ENCODE results near the gene SEC22B. TPM values are rescaled to one million over a fixed set of nuclear protein-coding genes. Genes with fewer than 3 reads are reported as not detected.
"Not testable (repeated sequence)": the region's sequence is repeated elsewhere in the genome, so short reads cannot be mapped to it uniquely, and the experiment has no call there.

SEC22B gene
- total and polyA plus RNA-seq, 7 experiments from 2014 or later: 17.2 to 49.6 (median 29.3) TPM

DNA sequence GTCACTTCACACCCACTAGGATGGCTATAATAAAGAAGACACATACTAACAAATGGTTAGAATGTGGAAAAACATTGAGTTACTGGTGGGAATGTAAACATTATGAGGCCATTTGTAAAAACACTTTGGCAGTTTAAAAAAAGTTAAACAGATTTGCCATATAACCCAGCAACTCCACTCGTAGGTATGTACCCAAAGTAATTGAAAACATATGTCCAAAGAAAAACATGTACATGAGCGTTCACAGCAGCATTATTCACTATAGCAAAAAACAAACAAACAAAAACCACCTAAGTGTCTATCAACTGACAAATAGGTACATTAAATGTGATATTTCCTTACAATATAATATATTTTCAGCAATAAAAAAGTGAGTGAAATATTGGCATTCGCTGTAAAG, 12.3 kb upstream of the SEC22B start:
- POLR2A ChIA-PET; H3K4me1 ChIP-seq (ENCODE audit: control insufficient read depth in 2 of 2, insufficient read depth in 2 of 2, low read length in 2 of 2); H3K4me3 ChIP-seq (ENCODE audit: low read length); H3K27me3 Mint-ChIP-seq; H3K36me3 Mint-ChIP-seq; H3K27ac ChIP-seq (ENCODE audit: low read depth, low read length); H3K36me3 ChIP-seq (ENCODE audit: control insufficient read depth in 2 of 3, insufficient read depth in 3 of 3, low read length in 3 of 3); H3K4me3 Mint-ChIP-seq; H3K9me3 Mint-ChIP-seq; H3K4me1 Mint-ChIP-seq; DNase-seq; CTCF ChIA-PET; H3K27ac Mint-ChIP-seq; H3K27me3 ChIP-seq (ENCODE audit: control insufficient read depth in 2 of 2, insufficient read depth in 2 of 2, low read length in 2 of 2); ATAC-seq; H3K9me3 ChIP-seq (ENCODE audit: control insufficient read depth in 2 of 3, low read length in 3 of 3); intact Hi-C loops (cut with micrococcal nuclease): not testable (repeated sequence)

DNA sequence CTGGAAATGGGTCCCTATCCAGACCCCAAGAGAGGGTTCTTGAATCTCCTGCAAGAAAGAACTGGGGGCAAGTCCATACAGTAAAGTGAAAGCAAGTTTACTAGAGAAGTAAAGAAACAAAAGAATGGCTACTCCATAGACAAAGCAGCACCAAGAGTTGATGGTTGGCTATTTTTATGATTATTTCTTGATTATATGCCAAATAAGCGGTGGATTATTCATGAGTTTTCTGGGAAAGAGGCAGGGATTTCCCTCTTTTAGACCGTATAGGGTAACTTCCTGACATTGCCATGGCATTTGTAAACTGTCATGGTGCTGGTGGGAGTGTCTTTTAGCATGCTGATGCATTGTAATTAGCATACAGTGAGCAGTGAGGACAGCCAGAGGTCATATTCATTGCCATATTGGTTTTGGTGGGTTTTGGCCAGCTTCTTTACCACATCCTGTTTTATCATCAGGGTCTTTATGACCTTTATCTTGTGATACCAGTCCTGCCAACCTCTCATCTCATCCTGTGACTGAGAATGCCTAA, 5.9 kb upstream of the SEC22B start:
- H3K27ac ChIP-seq (ENCODE audit: low read depth, low read length); H3K36me3 Mint-ChIP-seq; H3K4me3 ChIP-seq (ENCODE audit: low read length); POLR2A ChIA-PET; H3K27me3 Mint-ChIP-seq; H3K9me3 Mint-ChIP-seq; intact Hi-C loops (cut with micrococcal nuclease); H3K9me3 ChIP-seq (ENCODE audit: control insufficient read depth in 2 of 3, low read length in 3 of 3); H3K4me3 Mint-ChIP-seq; H3K27ac Mint-ChIP-seq; H3K36me3 ChIP-seq (ENCODE audit: control insufficient read depth in 2 of 3, insufficient read depth in 3 of 3, low read length in 3 of 3); H3K27me3 ChIP-seq (ENCODE audit: control insufficient read depth in 2 of 2, insufficient read depth in 2 of 2, low read length in 2 of 2); H3K4me1 ChIP-seq (ENCODE audit: control insufficient read depth in 2 of 2, insufficient read depth in 2 of 2, low read length in 2 of 2); DNase-seq; CTCF ChIA-PET: not testable (repeated sequence)
- peaks cover 0 to 17% (median 14%) of the 10 kb centered on the region in 7 donors for H3K4me1 Mint-ChIP-seq
- peak; percentile 18 for ATAC-seq

- H3K9me3 Mint-ChIP-seq; H3K36me3 Mint-ChIP-seq; ATAC-seq; POLR2A ChIA-PET; H3K9me3 ChIP-seq (ENCODE audit: control insufficient read depth in 2 of 3, low read length in 3 of 3); intact Hi-C loops (cut with micrococcal nuclease); H3K36me3 ChIP-seq (ENCODE audit: control insufficient read depth in 2 of 3, insufficient read depth in 3 of 3, low read length in 3 of 3); H3K27me3 Mint-ChIP-seq; H3K27me3 ChIP-seq (ENCODE audit: control insufficient read depth in 2 of 2, insufficient read depth in 2 of 2, low read length in 2 of 2); H3K4me3 ChIP-seq (ENCODE audit: low read length); CTCF ChIA-PET; H3K4me1 ChIP-seq (ENCODE audit: control insufficient read depth in 2 of 2, insufficient read depth in 2 of 2, low read length in 2 of 2); H3K27ac ChIP-seq (ENCODE audit: low read depth, low read length): not testable (repeated sequence)
- Mint-ChIP-seq H3K4me3 (peak overlapping the region in 9 of 10 donors; percentile 43 to 68 (median 58)), H3K4me1 (peaks cover 0 to 33% (median 27%) of the 10 kb centered on the region in 7 donors), H3K27ac (peak overlapping the region in 8 of 9 donors; percentile 47 to 99 (median 74))
- peak in 1 of 9 donors; percentile 11 for DNase-seq
Observed at GRCh38 chr1:120179811-120180690, 3.7 kb upstream of the SEC22B start.

- peak overlapping the region in 8 of 9 donors; percentile 47 to 99 (median 74) for H3K27ac Mint-ChIP-seq
- H3K27me3 ChIP-seq (ENCODE audit: control insufficient read depth in 2 of 2, insufficient read depth in 2 of 2, low read length in 2 of 2): no peaks in the 10 kb centered on the region
- CTCF ChIA-PET: no interaction called here
- H3K9me3 Mint-ChIP-seq: no peaks in the 10 kb centered on the region
- POLR2A ChIA-PET: interaction anchor here (0.8 kb wide), 1 partner anchor 219 kb away, joined by 6 read pairs; no protein-coding TSS in a partner anchor
- intact Hi-C loops (cut with micrococcal nuclease): no loop called here
- H3K9me3 ChIP-seq (ENCODE audit: control insufficient read depth in 2 of 3, low read length in 3 of 3): no peaks in the 10 kb centered on the region
- no peak overlapping the region for H3K27ac ChIP-seq (ENCODE audit: low read depth, low read length)
- no peak for ATAC-seq
- H3K4me3 ChIP-seq (ENCODE audit: low read length): no peak overlapping the region
- DNase-seq: peak in 1 of 9 donors; percentile 8
- peaks cover 0 to 2% (median 0%) of the 10 kb centered on the region in 5 donors for H3K27me3 Mint-ChIP-seq
- H3K36me3 Mint-ChIP-seq: peaks cover 0 to 9% (median 0%) of the 10 kb centered on the region in 5 donors
- peaks cover 0 to 33% (median 27%) of the 10 kb centered on the region in 7 donors for H3K4me1 Mint-ChIP-seq
- H3K36me3 ChIP-seq (ENCODE audit: control insufficient read depth in 2 of 3, insufficient read depth in 3 of 3, low read length in 3 of 3): peaks cover 0 to 5% (median 0%) of the 10 kb centered on the region in 3 experiments
- peak overlapping the region in 9 of 10 donors; percentile 43 to 68 (median 58) for H3K4me3 Mint-ChIP-seq
- peaks cover 3 to 5% of the 10 kb centered on the region in 2 donors for H3K4me1 ChIP-seq (ENCODE audit: control insufficient read depth in 2 of 2, insufficient read depth in 2 of 2, low read length in 2 of 2)
Observed at GRCh38 chr1:120178799-120179756, 2.8 kb upstream of the SEC22B start.

GRCh38 chr1:120178058-120178457, 1.7 kb upstream of the SEC22B start:
- H3K9me3 ChIP-seq (ENCODE audit: control insufficient read depth in 2 of 3, low read length in 3 of 3); H3K36me3 Mint-ChIP-seq; POLR2A ChIA-PET; H3K36me3 ChIP-seq (ENCODE audit: control insufficient read depth in 2 of 3, insufficient read depth in 3 of 3, low read length in 3 of 3); ATAC-seq; H3K27ac ChIP-seq (ENCODE audit: low read depth, low read length); DNase-seq; H3K4me1 ChIP-seq (ENCODE audit: control insufficient read depth in 2 of 2, insufficient read depth in 2 of 2, low read length in 2 of 2); intact Hi-C loops (cut with micrococcal nuclease); H3K27me3 ChIP-seq (ENCODE audit: control insufficient read depth in 2 of 2, insufficient read depth in 2 of 2, low read length in 2 of 2); H3K9me3 Mint-ChIP-seq; H3K4me3 ChIP-seq (ENCODE audit: low read length); H3K27me3 Mint-ChIP-seq: not testable (repeated sequence)
- Mint-ChIP-seq H3K4me3 (peak overlapping the region in 2 of 10 donors; percentile 21 to 50), H3K27ac (peak overlapping the region in 7 of 9 donors; percentile 28 to 99 (median 69)), H3K4me1 (peaks cover 0 to 33% (median 27%) of the 10 kb centered on the region in 7 donors)
- CTCF ChIA-PET: interaction anchor here (1.1 kb wide), 1 partner anchor 210 kb away, joined by 3 read pairs; no protein-coding TSS in a partner anchor

DNA sequence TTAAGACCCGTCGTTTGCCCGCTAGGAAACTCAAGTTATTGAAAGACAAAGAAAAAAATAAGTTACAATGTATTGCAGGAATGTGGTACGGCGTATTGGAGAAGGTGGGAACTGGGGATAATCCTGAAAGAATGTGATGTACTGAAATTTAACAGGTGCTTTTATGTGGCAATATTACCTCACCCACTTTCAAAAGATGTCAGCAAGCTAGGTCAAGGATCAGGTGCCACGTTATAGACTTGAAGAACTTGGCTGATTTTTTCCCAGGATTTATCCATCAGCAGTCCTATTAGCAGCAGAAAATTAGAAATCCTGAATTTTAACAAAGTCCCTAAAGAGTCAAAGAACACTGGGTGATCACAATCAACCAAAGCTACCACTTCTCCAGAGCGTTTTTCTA, 632 bp downstream of the SEC22B start:
- intact Hi-C loops (cut with micrococcal nuclease); H3K27me3 ChIP-seq (ENCODE audit: control insufficient read depth in 2 of 2, insufficient read depth in 2 of 2, low read length in 2 of 2); ATAC-seq; H3K36me3 ChIP-seq (ENCODE audit: control insufficient read depth in 2 of 3, insufficient read depth in 3 of 3, low read length in 3 of 3); CTCF ChIA-PET; H3K4me1 ChIP-seq (ENCODE audit: control insufficient read depth in 2 of 2, insufficient read depth in 2 of 2, low read length in 2 of 2); H3K9me3 Mint-ChIP-seq; DNase-seq; H3K36me3 Mint-ChIP-seq; H3K27me3 Mint-ChIP-seq; H3K9me3 ChIP-seq (ENCODE audit: control insufficient read depth in 2 of 3, low read length in 3 of 3): not testable (repeated sequence)
- Mint-ChIP-seq H3K27ac (peak overlapping the region; percentile 97 to 100 (median 99)), H3K4me3 (peak overlapping the region; percentile 93 to 100 (median 99)), H3K4me1 (peaks cover 0 to 33% (median 27%) of the 10 kb centered on the region in 7 donors)
- POLR2A ChIA-PET: interaction anchor here (0.6 kb wide), 1 partner anchor 636 kb away, joined by 3 read pairs; no protein-coding TSS in a partner anchor
- peak overlapping the region; percentile 93 for H3K27ac ChIP-seq (ENCODE audit: low read depth, low read length)
- peak overlapping the region; percentile 92 for H3K4me3 ChIP-seq (ENCODE audit: low read length)

All from naive thymus-derived CD4-positive, alpha-beta T cell (primary cell).